DMS53 treated with DMSO at 0.1 percent for 48 hours (cell line): ENCODE results near the gene FCER1A.

ENCODE experiments used
- DNase-seq: peaks from one replicate; lab custom pipeline; 2025; ENCODE audit not compliant: unreplicated experiment; lab: John Stamatoyannopoulos, UW

FCER1A gene

GRCh38 chr1:159302095-159302494 lies at the start of gene FCER1A:
Gene FCER1A (plus strand): TSS chr1:159302336. CDS start chr1:159302365, 29 bp downstream.
- no peak for DNase-seq

- no peak for DNase-seq
Measured at GRCh38 chr1:159261311-159261710, 40.8 kb upstream of the FCER1A start.

GRCh38 chr1:159261721-159262494 lies 40.2 kb upstream of the FCER1A start:
- DNase-seq = no peak

- DNase-seq = no peak
Measured at GRCh38 chr1:159266832-159267231, 35.3 kb upstream of the FCER1A start.

GRCh38 chr1:159274631-159275030 lies 27.5 kb upstream of the FCER1A start:
- DNase-seq = no peak

- no peak for DNase-seq
Measured at GRCh38 chr1:159275891-159276290, 26.2 kb upstream of the FCER1A start.

- no peak for DNase-seq
Measured at GRCh38 chr1:159279773-159280172, 22.4 kb upstream of the FCER1A start.

- peak; percentile 31 for DNase-seq
Measured at GRCh38 chr1:159282118-159282517, 20.0 kb upstream of the FCER1A start.

GRCh38 chr1:159289060-159289459 lies 13.1 kb upstream of the FCER1A start:
- DNase-seq = no peak

GRCh38 chr1:159291424-159291823 lies 10.7 kb upstream of the FCER1A start:
- DNase-seq = no peak

GRCh38 chr1:159296706-159297375 lies 5.3 kb upstream of the FCER1A start:
- DNase-seq = no peak

- DNase-seq = no peak
Measured at GRCh38 chr1:159300146-159300545, 2.0 kb upstream of the FCER1A start.

- no peak for DNase-seq
Measured at GRCh38 chr1:159307346-159308020, 5.3 kb downstream of the FCER1A start.

GRCh38 chr1:159311679-159312078 lies 9.5 kb downstream of the FCER1A start:
- DNase-seq = no peak

GRCh38 chr1:159315381-159315780 lies 13.2 kb downstream of the FCER1A start:
- no peak for DNase-seq

- DNase-seq = no peak
Measured at GRCh38 chr1:159318784-159319551, 16.8 kb downstream of the FCER1A start.

- DNase-seq = no peak
Measured at GRCh38 chr1:159334797-159335196, 32.7 kb downstream of the FCER1A start.

GRCh38 chr1:159338018-159338417 lies 35.9 kb downstream of the FCER1A start:
- DNase-seq = no peak

- DNase-seq = no peak
Measured at GRCh38 chr1:159339536-159339935, 37.4 kb downstream of the FCER1A start.

- DNase-seq = no peak
Measured at GRCh38 chr1:159341736-159342135, 39.6 kb downstream of the FCER1A start.

- no peak for DNase-seq
Measured at GRCh38 chr1:159342761-159343425, 40.8 kb downstream of the FCER1A start.
